ENCODE measurements around the gene IQCC. TPM values are rescaled to one million over a fixed set of nuclear protein-coding genes. Genes with fewer than 3 reads are reported as not detected.

Gene IQCC
- total RNA-seq, 1 experiment from 2014 or later = 2.9 TPM

- DNase-seq (ENCODE audit: low read depth) = no peak
These were observed 9.3 kb upstream of the IQCC start for GRCh38 chr1:32195972-32196823.

GRCh38 chr1:32197074-32197473 is 8.4 kb upstream of the IQCC start:
- DNase-seq (ENCODE audit: low read depth) = no peak

- DNase-seq (ENCODE audit: low read depth) = no peak
These were observed 7.6 kb upstream of the IQCC start for GRCh38 chr1:32197837-32198236.

- no peak for DNase-seq (ENCODE audit: low read depth)
These were observed 7.0 kb upstream of the IQCC start for GRCh38 chr1:32198237-32199042.

- no peak for DNase-seq (ENCODE audit: low read depth)
These were observed 6.3 kb upstream of the IQCC start for GRCh38 chr1:32199043-32199716.

- DNase-seq (ENCODE audit: low read depth) = no peak
These were observed 5.8 kb upstream of the IQCC start for GRCh38 chr1:32199717-32200072.

- DNase-seq (ENCODE audit: low read depth) = peak; percentile 63
These were observed 5.1 kb upstream of the IQCC start, which contains the start of gene CCDC28B for GRCh38 chr1:32200226-32201010. CCDC28B (plus strand) TSS chr1:32200595; CDS start chr1:32201936, 1,341 bp downstream.

- peak; percentile 63 for DNase-seq (ENCODE audit: low read depth)
These were observed 4.2 kb upstream of the IQCC start for GRCh38 chr1:32201011-32201855.

- no peak for DNase-seq (ENCODE audit: low read depth)
These were observed 519 bp upstream of the IQCC start for GRCh38 chr1:32204943-32205361.

- no peak for DNase-seq (ENCODE audit: low read depth)
These were observed 3.0 kb downstream of the IQCC start for GRCh38 chr1:32208469-32208868.

- peak; percentile 72 for DNase-seq (ENCODE audit: low read depth)
These were observed 3.4 kb downstream of the IQCC start, which contains the start of gene DCDC2B for GRCh38 chr1:32208891-32209328. DCDC2B (plus strand) TSS chr1:32209089; CDS start chr1:32209094, 5 bp downstream.

- DNase-seq (ENCODE audit: low read depth) = peak; percentile 64
These were observed 10.4 kb downstream of the IQCC start for GRCh38 chr1:32215629-32216480.

GRCh38 chr1:32216566-32216965 is 11.1 kb downstream of the IQCC start:
- DNase-seq (ENCODE audit: low read depth) = no peak

- DNase-seq (ENCODE audit: low read depth) = no peak
These were observed 13.6 kb downstream of the IQCC start for GRCh38 chr1:32219022-32219421.

GRCh38 chr1:32220746-32221580 is 15.5 kb downstream of the IQCC start:
- DNase-seq (ENCODE audit: low read depth) = no peak

GRCh38 chr1:32221581-32221979 is 16.1 kb downstream of the IQCC start:
- no peak for DNase-seq (ENCODE audit: low read depth)

GRCh38 chr1:32221980-32222755 is 16.7 kb downstream of the IQCC start, which contains the start of the genes EIF3I and TMEM234:
EIF3I (plus strand) TSS chr1:32222407; CDS start chr1:32222442, 35 bp downstream.
TMEM234 (minus strand) TSS chr1:32222353; CDS start chr1:32222322, 31 bp downstream.
- DNase-seq (ENCODE audit: low read depth) = peak; percentile 90

All from RPMI7951 (cell line).